ENCODE results near the gene PEF1.

The PEF1 gene

DNA sequence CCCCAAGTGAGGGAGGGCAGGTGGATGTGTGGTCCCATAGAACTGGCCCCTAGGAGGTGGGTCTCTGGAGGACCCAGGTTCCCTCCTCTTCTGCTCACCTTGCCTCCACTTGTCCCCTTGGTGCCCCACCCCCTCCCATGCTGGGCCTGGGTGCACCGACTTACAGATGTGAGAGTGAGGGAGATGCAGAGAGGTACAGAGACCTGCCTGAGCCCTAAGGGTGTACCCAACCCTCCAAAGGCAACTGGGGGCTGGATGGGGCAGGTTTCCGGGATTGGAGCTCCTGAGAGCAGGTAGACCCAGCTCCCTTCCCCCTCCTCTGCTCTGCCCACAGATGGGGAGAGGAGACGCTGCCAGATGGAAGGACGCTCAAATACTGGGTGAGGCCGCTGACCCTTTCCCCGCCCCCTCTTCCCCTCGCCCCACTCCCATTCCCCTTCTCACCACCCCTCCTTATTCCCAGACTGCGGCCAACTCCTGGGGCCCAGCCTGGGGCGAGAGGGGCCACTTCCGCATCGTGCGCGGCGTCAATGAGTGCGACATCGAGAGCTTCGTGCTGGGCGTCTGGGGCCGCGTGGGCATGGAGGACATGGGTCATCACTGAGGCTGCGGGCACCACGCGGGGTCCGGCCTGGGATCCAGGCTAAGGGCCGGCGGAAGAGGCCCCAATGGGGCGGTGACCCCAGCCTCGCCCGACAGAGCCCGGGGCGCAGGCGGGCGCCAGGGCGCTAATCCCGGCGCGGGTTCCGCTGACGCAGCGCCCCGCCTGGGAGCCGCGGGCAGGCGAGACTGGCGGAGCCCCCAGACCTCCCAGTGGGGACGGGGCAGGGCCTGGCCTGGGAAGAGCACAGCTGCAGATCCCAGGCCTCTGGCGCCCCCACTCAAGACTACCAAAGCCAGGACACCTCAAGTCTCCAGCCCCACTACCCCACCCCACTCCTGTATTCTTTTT, 58.0 kb downstream of the PEF1 start:
- Histone ChIP-seq H3K4me3 (ENCODE audit: low read length) (no peak overlapping the region), H3K9me2 (replicated peaks; ENCODE audit: insufficient read depth, low read length) (no peaks in the 10 kb centered on the region), H3K36me3 (replicated peaks; ENCODE audit: insufficient read depth, low read length) (no peaks in the 10 kb centered on the region), H3F3A (ENCODE audit: insufficient read depth, low read length) (no peaks in the 10 kb centered on the region), H2AFZ (ENCODE audit: low read length) (no peak overlapping the region), H3K27me3 (replicated peaks; ENCODE audit: insufficient read depth, low read length) (no peaks in the 10 kb centered on the region; the same call in 1 of the 2 replicates), H3K4me1 (ENCODE audit: low read length) (no peaks in the 10 kb centered on the region), H3K9me3 (replicated peaks; ENCODE audit: insufficient read depth, low read length) (no peaks in the 10 kb centered on the region), H3K9ac (ENCODE audit: low read length) (no peak overlapping the region), H3K4me2 (ENCODE audit: low read depth, low read length) (peak overlapping the region; percentile 12; the same call in 1 of the 2 replicates), H3K79me2 (ENCODE audit: low read length) (no peaks in the 10 kb centered on the region), H3K27ac (ENCODE audit: low read length) (no peak overlapping the region), H4K20me1 (ENCODE audit: insufficient read depth, low read length) (no peaks in the 10 kb centered on the region)
- DNase-seq, result no peak
- TF ChIP-seq, protein P1, sequence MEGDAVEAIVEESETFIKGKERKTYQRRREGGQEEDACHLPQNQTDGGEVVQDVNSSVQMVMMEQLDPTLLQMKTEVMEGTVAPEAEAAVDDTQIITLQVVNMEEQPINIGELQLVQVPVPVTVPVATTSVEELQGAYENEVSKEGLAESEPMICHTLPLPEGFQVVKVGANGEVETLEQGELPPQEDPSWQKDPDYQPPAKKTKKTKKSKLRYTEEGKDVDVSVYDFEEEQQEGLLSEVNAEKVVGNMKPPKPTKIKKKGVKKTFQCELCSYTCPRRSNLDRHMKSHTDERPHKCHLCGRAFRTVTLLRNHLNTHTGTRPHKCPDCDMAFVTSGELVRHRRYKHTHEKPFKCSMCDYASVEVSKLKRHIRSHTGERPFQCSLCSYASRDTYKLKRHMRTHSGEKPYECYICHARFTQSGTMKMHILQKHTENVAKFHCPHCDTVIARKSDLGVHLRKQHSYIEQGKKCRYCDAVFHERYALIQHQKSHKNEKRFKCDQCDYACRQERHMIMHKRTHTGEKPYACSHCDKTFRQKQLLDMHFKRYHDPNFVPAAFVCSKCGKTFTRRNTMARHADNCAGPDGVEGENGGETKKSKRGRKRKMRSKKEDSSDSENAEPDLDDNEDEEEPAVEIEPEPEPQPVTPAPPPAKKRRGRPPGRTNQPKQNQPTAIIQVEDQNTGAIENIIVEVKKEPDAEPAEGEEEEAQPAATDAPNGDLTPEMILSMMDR (IDR thresholded peaks at IDR 0.05; ENCODE audit: low read length), result no peak
- no peak for TF ChIP-seq EZH2phosphoT487 (IDR thresholded peaks at IDR 0.05; ENCODE audit: low read length)
- no peak for TF ChIP-seq EZH2 (optimal IDR thresholded peaks at IDR 0.05; ENCODE audit: low read depth, low read length)

DNA sequence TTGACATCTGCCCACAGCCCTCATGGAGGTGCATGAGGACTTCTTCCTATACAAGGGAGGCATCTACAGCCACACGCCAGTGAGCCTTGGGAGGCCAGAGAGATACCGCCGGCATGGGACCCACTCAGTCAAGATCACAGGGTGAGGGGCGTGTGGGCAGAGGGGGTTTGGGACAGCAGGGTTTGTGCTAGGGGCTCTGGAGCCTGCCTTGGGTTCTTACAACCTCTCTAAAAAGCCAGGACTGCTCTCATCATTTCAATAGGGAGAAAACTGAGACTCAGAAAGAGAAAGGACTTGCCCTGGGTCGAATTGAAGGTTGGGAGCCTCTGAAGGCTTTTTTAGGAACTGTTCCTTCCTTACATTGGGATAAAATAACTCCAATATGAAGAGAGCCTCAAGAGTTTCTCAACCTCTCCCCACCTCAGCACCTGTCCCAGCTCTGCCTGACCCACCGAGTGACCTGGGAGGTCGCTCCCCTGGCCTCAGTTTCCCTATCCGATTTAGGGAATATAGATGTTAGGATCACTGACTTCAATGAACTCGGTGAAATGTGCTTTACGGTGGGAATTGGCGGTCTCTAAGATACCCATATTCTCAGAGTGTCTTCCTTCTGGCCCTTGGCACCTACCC, 58.8 kb downstream of the PEF1 start:
- Histone ChIP-seq H3K27ac (ENCODE audit: low read length) (no peak overlapping the region), H3F3A (ENCODE audit: insufficient read depth, low read length) (no peaks in the 10 kb centered on the region)

DNA sequence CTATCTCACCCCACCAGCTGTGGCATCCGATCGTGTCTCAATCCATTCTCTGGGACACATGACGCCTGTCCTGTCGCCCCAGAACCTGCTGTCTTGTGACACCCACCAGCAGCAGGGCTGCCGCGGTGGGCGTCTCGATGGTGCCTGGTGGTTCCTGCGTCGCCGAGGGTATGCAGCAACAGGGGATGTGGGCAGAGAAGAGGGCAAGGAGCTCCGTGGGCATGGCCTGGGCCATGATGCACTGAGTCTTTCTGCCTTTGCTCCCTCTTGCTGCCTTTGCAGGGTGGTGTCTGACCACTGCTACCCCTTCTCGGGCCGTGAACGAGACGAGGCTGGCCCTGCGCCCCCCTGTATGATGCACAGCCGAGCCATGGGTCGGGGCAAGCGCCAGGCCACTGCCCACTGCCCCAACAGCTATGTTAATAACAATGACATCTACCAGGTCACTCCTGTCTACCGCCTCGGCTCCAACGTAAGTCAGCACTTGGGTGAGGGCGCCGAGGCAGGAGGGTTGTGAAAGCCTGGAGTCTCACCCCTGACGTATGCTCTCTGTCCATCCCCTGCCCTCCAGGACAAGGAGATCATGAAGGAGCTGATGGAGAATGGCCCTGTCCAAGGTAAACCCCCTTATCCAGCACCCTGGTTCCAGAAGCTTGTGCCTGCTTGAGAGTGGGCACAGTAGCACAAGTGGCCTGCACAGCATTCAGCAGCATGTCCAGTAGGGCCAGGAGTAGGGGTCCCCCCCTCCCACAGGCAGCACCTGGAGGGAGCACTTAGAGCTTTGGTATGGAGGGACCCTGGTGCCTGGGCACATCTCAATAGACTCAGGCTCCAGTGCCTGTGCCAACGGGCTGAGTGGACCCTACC, 59.6 kb downstream of the PEF1 start:
- TF ChIP-seq EZH2phosphoT487 (IDR thresholded peaks at IDR 0.05; ENCODE audit: low read length), result no peak
- TF ChIP-seq, protein P1 (IDR thresholded peaks at IDR 0.05; ENCODE audit: low read length), result no peak
- TF ChIP-seq EZH2 (optimal IDR thresholded peaks at IDR 0.05; ENCODE audit: low read depth, low read length), result no peak
- no peak for DNase-seq
- Histone ChIP-seq H3K9ac (ENCODE audit: low read length) (no peak overlapping the region), H4K20me1 (ENCODE audit: insufficient read depth, low read length) (no peaks in the 10 kb centered on the region), H3K4me3 (ENCODE audit: low read length) (no peak overlapping the region), H3K4me2 (ENCODE audit: low read depth, low read length) (no peak overlapping the region), H3K27ac (ENCODE audit: low read length) (no peak overlapping the region), H3K9me3 (replicated peaks; ENCODE audit: insufficient read depth, low read length) (no peaks in the 10 kb centered on the region), H3F3A (ENCODE audit: insufficient read depth, low read length) (no peaks in the 10 kb centered on the region), H3K79me2 (ENCODE audit: low read length) (no peaks in the 10 kb centered on the region), H3K27me3 (replicated peaks; ENCODE audit: insufficient read depth, low read length) (no peaks in the 10 kb centered on the region; the same call in 1 of the 2 replicates), H3K9me2 (replicated peaks; ENCODE audit: insufficient read depth, low read length) (no peaks in the 10 kb centered on the region), H3K4me1 (ENCODE audit: low read length) (no peaks in the 10 kb centered on the region), H2AFZ (ENCODE audit: low read length) (no peak overlapping the region), H3K36me3 (replicated peaks; ENCODE audit: insufficient read depth, low read length) (no peaks in the 10 kb centered on the region)

More for the DNA sequence above, 58.8 kb downstream of the PEF1 start:
- Histone ChIP-seq H3K4me1 (ENCODE audit: low read length) (no peaks in the 10 kb centered on the region), H3K79me2 (ENCODE audit: low read length) (no peaks in the 10 kb centered on the region), H3K9ac (ENCODE audit: low read length) (no peak overlapping the region), H3K9me3 (replicated peaks; ENCODE audit: insufficient read depth, low read length) (no peaks in the 10 kb centered on the region), H4K20me1 (ENCODE audit: insufficient read depth, low read length) (no peaks in the 10 kb centered on the region), H3K4me2 (ENCODE audit: low read depth, low read length) (no peak overlapping the region), H3K27me3 (replicated peaks; ENCODE audit: insufficient read depth, low read length) (no peaks in the 10 kb centered on the region; the same call in 1 of the 2 replicates), H3K36me3 (replicated peaks; ENCODE audit: insufficient read depth, low read length) (no peaks in the 10 kb centered on the region), H3K9me2 (replicated peaks; ENCODE audit: insufficient read depth, low read length) (no peaks in the 10 kb centered on the region), H2AFZ (ENCODE audit: low read length) (no peak overlapping the region), H3K4me3 (ENCODE audit: low read length) (no peak overlapping the region)
- no peak for DNase-seq
- TF ChIP-seq EZH2phosphoT487 (IDR thresholded peaks at IDR 0.05; ENCODE audit: low read length) (no peak), EZH2 (optimal IDR thresholded peaks at IDR 0.05; ENCODE audit: low read depth, low read length) (no peak)
- TF ChIP-seq, protein P1 (IDR thresholded peaks at IDR 0.05; ENCODE audit: low read length), result no peak
